K562 (cell line): ENCODE measurements around the gene ERC2. TPM values are rescaled to one million over a fixed set of nuclear protein-coding genes. Genes with fewer than 3 reads are reported as not detected.

ENCODE experiments used
- ATAC-seq: fragments of 200-7000 bp; cut with Tn5 transposase; 3 replicates; pipeline ENCODE4 v1.9.1; 2020; ENCODE audit warnings: moderate library complexity
- BruUV-seq: library from RNA; stranded (reverse); fragments of 400-500 nt; replicated peaks from 2 replicates; lab custom pipeline; 2021; lab: Mats Ljungman, UMichigan
- CTCF ChIA-PET: fragments of 300-600 bp; formaldehyde crosslinking; extraction: SDS; loops from one replicate; lab custom pipeline; 2021; ENCODE audit warnings: low intra/inter-chr PET ratio; lab: Yijun Ruan, JAX
- POLR2A ChIA-PET: fragments of 300-600, 350-650 bp; sonication (Branson Sonifier 250); formaldehyde crosslinking; extraction: SDS; loops from one replicate; lab custom pipeline; 2021; ENCODE audit warnings: antibody characterized with exemption, inconsistent platforms; lab: Yijun Ruan, JAX
- DNase-seq, 4 experiments: peaks; one replicate each; pipeline versions ENCODE4 v3.0.0 to v3.0.0-alpha.2; 2011 to 2018; ENCODE audit warnings: low spot score in 3 of 4, mixed read lengths in 3 of 4; ENCODE audit errors: extremely low read depth in 1 of 4
- FAIRE-seq: peaks from 2 replicates; lab custom pipeline; 2011; peaks lifted over from hg19 to GRCh38; lab: Jason Lieb, UNC
- H2AFZ ChIP-seq: 2 replicates; pipeline ENCODE4 v1.6.0; 2011; ENCODE audit warnings: low read depth, low read length, control low read depth, inconsistent platforms
- H3K27ac ChIP-seq: fragments of 200-600 bp; 3 replicates; pipeline ENCODE4 v1.8.0; 2011; ENCODE audit warnings: low read depth, mild to moderate bottlenecking, control low read depth, inconsistent platforms, low read length, moderate library complexity, mixed read lengths; ENCODE audit errors: extremely low read depth
- H3K27me3 ChIP-seq, 2 experiments: fragments of 300-600 bp in 1 of 2; 2 replicates in 1 of 2; 3 replicates in 1 of 2; pipeline versions ENCODE4 v1.6.0 to v1.8.0; 2011; ENCODE audit warnings: inconsistent platforms in 2 of 2, low read length in 2 of 2, mild to moderate bottlenecking in 1 of 2, mixed read lengths in 1 of 2, moderate library complexity in 1 of 2; ENCODE audit not compliant: control insufficient read depth in 2 of 2, insufficient read depth in 2 of 2
- H3K36me3 ChIP-seq: fragments of 300-600 bp; 3 replicates; pipeline ENCODE4 v1.8.0; 2011; ENCODE audit warnings: mild to moderate bottlenecking, low read length, inconsistent platforms; ENCODE audit not compliant: control insufficient read depth, insufficient read depth
- H3K4me1 ChIP-seq, 2 experiments: fragments of 200-600 bp in 1 of 2; replicated peaks in 1 of 2; 2 replicates in 1 of 2; 3 replicates in 1 of 2; pipeline versions ENCODE4 v1.5.1 to v1.8.0; 2011; ENCODE audit warnings: inconsistent platforms in 2 of 2, low read length in 2 of 2, mild to moderate bottlenecking in 1 of 2, mixed read lengths in 1 of 2, moderate library complexity in 1 of 2; ENCODE audit not compliant: control insufficient read depth in 2 of 2, insufficient read depth in 2 of 2
- H3K4me2 ChIP-seq: 2 replicates; pipeline ENCODE4 v1.6.1; 2011; ENCODE audit warnings: low read length, control low read depth, inconsistent platforms, mixed read lengths; ENCODE audit not compliant: insufficient read depth
- H3K4me3 ChIP-seq: fragments of 200-600 bp; sonication (generic), shearing (Covaris generic); 2 replicates; pipeline ENCODE4 v1.5.1; 2016; ENCODE audit warnings: control low read depth, inconsistent platforms
- H3K79me2 ChIP-seq: fragments of 200-600 bp; 3 replicates; pipeline ENCODE4 v1.8.0; 2011; ENCODE audit warnings: low read length, inconsistent platforms; ENCODE audit not compliant: control insufficient read depth, insufficient read depth
- H3K9ac ChIP-seq, 2 experiments: 2 replicates each; pipeline versions ENCODE4 v1.6.0 to v1.6.1; 2011; ENCODE audit warnings: low read depth in 2 of 2, low read length in 2 of 2, control low read depth in 1 of 2, inconsistent platforms in 1 of 2, mild to moderate bottlenecking in 1 of 2, mixed read lengths in 1 of 2; ENCODE audit not compliant: insufficient read depth in 1 of 2
- H3K9me1 ChIP-seq: one replicate; pipeline ENCODE4 v1.6.0; 2011; ENCODE audit warnings: inconsistent platforms, mild to moderate bottlenecking, low read length, moderate library complexity; ENCODE audit not compliant: control insufficient read depth, insufficient read depth
- H3K9me3 ChIP-seq: replicated peaks from 2 replicates; pipeline ENCODE4 v1.5.1; 2011; ENCODE audit warnings: low read depth, low read length, inconsistent platforms; ENCODE audit not compliant: control insufficient read depth, insufficient read depth
- H4K20me1 ChIP-seq: replicated peaks from 2 replicates; pipeline ENCODE4 v1.6.1; 2011; ENCODE audit warnings: low read length, inconsistent platforms, mixed read lengths; ENCODE audit not compliant: control insufficient read depth, insufficient read depth
- CBFB ChIP-seq: sonication (generic); formaldehyde crosslinking; IDR thresholded peaks from 2 replicates; pipeline ENCODE4 v1.4.0; 2020; ENCODE audit warnings: mild to moderate bottlenecking, missing genetic modification reagents
- HNRNPLL ChIP-seq: fragments of 200-400 bp; formaldehyde crosslinking; IDR thresholded peaks from 2 replicates; pipeline ENCODE4 v1.6.1; 2017; ENCODE audit warnings: low read length, low read depth, mild to moderate bottlenecking; ENCODE audit not compliant: poor library complexity, severe bottlenecking
- NCOA2 ChIP-seq, 2 experiments: fragments of 450-650 bp; IDR thresholded peaks; 2 replicates each; pipeline ENCODE4 v1.6.1; 2018; ENCODE audit warnings: mild to moderate bottlenecking in 2 of 2, moderate library complexity in 1 of 2; ENCODE audit not compliant: partially characterized antibody in 2 of 2
- NR2C2 ChIP-seq, 2 experiments: fragments of 200-800 bp in 1 of 2; sonication (Bioruptor generic) in 1 of 2; sonication (generic) in 1 of 2; formaldehyde crosslinking in 1 of 2; IDR thresholded peaks; 2 replicates each; pipeline versions ENCODE4 v1.6.1 to v1.8.0; 2016 to 2022; ENCODE audit warnings: mild to moderate bottlenecking in 1 of 2, missing compliant biosample characterization in 1 of 2, missing genetic modification characterization in 1 of 2, missing genetic modification reagents in 1 of 2
- SNRNP70 ChIP-seq: fragments of 200-400 bp; formaldehyde crosslinking; optimal IDR thresholded peaks from 2 replicates; pipeline ENCODE3; 2017; ENCODE audit warnings: low read depth, low read length
- SRSF9 ChIP-seq: fragments of 200-400 bp; formaldehyde crosslinking; IDR thresholded peaks from 2 replicates; pipeline ENCODE4 v1.6.1; 2017; ENCODE audit warnings: low read depth, low read length, borderline replicate concordance
- TEAD2 ChIP-seq: fragments of 450-650 bp; IDR thresholded peaks from 2 replicates; pipeline ENCODE4 v1.6.1; 2016; ENCODE audit warnings: missing genetic modification characterization, control low read depth, missing compliant biosample characterization
- TFAM ChIP-seq: fragments of 250-450 bp; sonication (Bioruptor Pico); conservative IDR thresholded peaks from 2 replicates; pipeline ENCODE4 v1.5.0; 2021; ENCODE audit warnings: mild to moderate bottlenecking, moderate library complexity
- TFAP4 ChIP-seq: sonication (generic); formaldehyde crosslinking; IDR thresholded peaks from 2 replicates; pipeline ENCODE4 v1.8.0; 2022; ENCODE audit warnings: missing genetic modification reagents, mild to moderate bottlenecking, moderate library complexity, borderline replicate concordance
- ZNF655 ChIP-seq: fragments of 250-450 bp; sonication (Bioruptor Pico); IDR thresholded peaks from 2 replicates; pipeline ENCODE4 v1.5.0; 2021
- WGBS: fragments of 100-300 bp; shearing (Covaris generic); methylation state at CpG from one replicate; pipeline ENCODE4 v1.1.6; 2016; ENCODE audit warnings: low coverage, mixed read lengths; ENCODE audit not compliant: insufficient coverage; ENCODE audit errors: missing lambda C conversion rate; 5-methylcytosine and 5-hydroxymethylcytosine counted together
- in situ Hi-C: fragments of 300-500 bp; cut with MboI; formaldehyde crosslinking; loops from 4 replicates; pipeline ENCODE4 v1.15.0; 2018; ENCODE audit warnings: inconsistent platforms, mixed read lengths
- intact Hi-C: fragments of 100-400 bp; cut with micrococcal nuclease; formaldehyde crosslinking; loops from 2 replicates; pipeline ENCODE4 v1.14.2; 2022
- polyA plus RNA-seq, 8 experiments: library from polyadenylated mRNA; depleted of rRNA in 4 of 8; stranded (reverse) in 5 of 8; unstranded in 3 of 8; fragments of >200 nt; fragmentation: Nextera tagmentation in 2 of 8; fragmentation: Illumina TruSeq in 1 of 8; extraction: Ambion mirVana in 2 of 8; extraction: Trizol in 1 of 8; gene quantifications; 2 replicates each; pipeline versions ENCODE4 v1.2.1 to v1.2.3, GENCODE V29; 2011 to 2014; ENCODE audit warnings: inconsistent platforms in 1 of 8, missing spikeins in 1 of 8
- total RNA-seq, 7 experiments: library from RNA; depleted of rRNA in 6 of 7; stranded (reverse); fragments of >200 nt in 6 of 7; fragmentation: Illumina TruSeq in 2 of 7; extraction: Trizol in 2 of 7; gene quantifications; 2 replicates each; pipeline versions ENCODE4 v1.2.1 to v1.2.3, GENCODE V29; 2011 to 2021; ENCODE audit warnings: low replicate concordance in 1 of 7
- TF ChIP-seq, protein P1 (sequence below): fragments of 450-650 bp; formaldehyde crosslinking; IDR thresholded peaks from 2 replicates; pipeline ENCODE4 v1.4.0; 2020; ENCODE audit warnings: mild to moderate bottlenecking, mixed read lengths

Gene ERC2
- total and polyA plus RNA-seq, 9 of the 15 experiments (the other 6 are each of a cell fraction or from before 2014, with no cell fraction given) = 0.04 to 0.18 (median 0.07) TPM; not detected in 2

GRCh38 chr3:55813268-55814097, 654.8 kb downstream of the ERC2 start:
- 0% methylated on average over 3 of the region's 3 CpGs for WGBS
- no peaks in the 10 kb centered on the region for H3K9me1 ChIP-seq
- no peak overlapping the region for H3K4me2 ChIP-seq
- no peak overlapping the region for H3K4me3 ChIP-seq
- no peaks in the 10 kb centered on the region for H3K79me2 ChIP-seq
- no peak overlapping the region for H3K27ac ChIP-seq
- H3K27me3 ChIP-seq = no peaks in the 10 kb centered on the region
- no peaks in the 10 kb centered on the region for H3K36me3 ChIP-seq
- in situ Hi-C loops = no loop called here
- no peak overlapping the region for H3K9ac ChIP-seq
- no TSS peak for BruUV-seq
- no peaks in the 10 kb centered on the region for H4K20me1 ChIP-seq
- TF ChIP-seq TFAP4 (CRISPR knock-in tag) (no peak), CBFB (CRISPR knock-in tag) (no peak), TFAM (CRISPR knock-in tag) (no peak), NR2C2 (CRISPR knock-in tag; IDR thresholded peaks at IDR 0.05) (no peak), NR2C2 (tag; IDR thresholded peaks at IDR 0.05) (no peak), HNRNPLL (no peak), ZNF655 (no peak), TEAD2 (tag) (no peak), SRSF9 (no peak), NCOA2 (IDR thresholded peaks at IDR 0.05; ENCODE audit: partially characterized antibody in 2 of 2) (no peak), SNRNP70 (no peak)
- TF ChIP-seq, protein P1, sequence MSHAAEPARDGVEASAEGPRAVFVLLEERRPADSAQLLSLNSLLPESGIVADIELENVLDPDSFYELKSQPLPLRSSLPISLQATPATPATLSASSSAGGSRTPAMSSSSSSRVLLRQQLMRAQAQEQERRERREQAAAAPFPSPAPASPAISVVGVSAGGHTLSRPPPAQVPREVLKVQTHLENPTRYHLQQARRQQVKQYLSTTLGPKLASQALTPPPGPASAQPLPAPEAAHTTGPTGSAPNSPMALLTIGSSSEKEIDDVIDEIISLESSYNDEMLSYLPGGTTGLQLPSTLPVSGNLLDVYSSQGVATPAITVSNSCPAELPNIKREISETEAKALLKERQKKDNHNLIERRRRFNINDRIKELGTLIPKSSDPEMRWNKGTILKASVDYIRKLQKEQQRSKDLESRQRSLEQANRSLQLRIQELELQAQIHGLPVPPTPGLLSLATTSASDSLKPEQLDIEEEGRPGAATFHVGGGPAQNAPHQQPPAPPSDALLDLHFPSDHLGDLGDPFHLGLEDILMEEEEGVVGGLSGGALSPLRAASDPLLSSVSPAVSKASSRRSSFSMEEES (CRISPR knock-in tag) = no peak
- no peaks in the 10 kb centered on the region for H3K9me3 ChIP-seq
- FAIRE-seq (no peak), ATAC-seq (no peak), DNase-seq (no peak)
- H3K4me1 ChIP-seq = no peaks in the 10 kb centered on the region
- ChIA-PET CTCF (no interaction called here), POLR2A (no interaction called here)
- intact Hi-C loops = no loop called here
- no peak overlapping the region for H2AFZ ChIP-seq
